T47D (cell line): ENCODE measurements around the gene MISP.
A peak's percentile ranks its signal among the peaks of the same experiment; 100 is the strongest.
"Not testable (repeated sequence)": the region's sequence is repeated elsewhere in the genome, so short reads cannot be mapped to it uniquely, and the experiment has no call there.

ENCODE experiments used
- DNase-seq, 2 experiments: peaks; one replicate each; pipeline versions ENCODE4 v3.0.0 to v3.0.0-alpha.2; 2011 to 2012; ENCODE audit warnings: low read depth in 1 of 2, low spot score in 1 of 2
- JUND ChIP-seq: IDR thresholded peaks from 2 replicates; pipeline ENCODE4 v1.6.1; 2012; ENCODE audit warnings: low read depth
- in situ Hi-C: cut with HindIII; loops from 2 replicates; pipeline ENCODE4 v1.10.0; 2016; ENCODE audit warnings: low sequenced_read_pairs, low pct_unique_long_range_greater_than_20kb

MISP gene

DNA sequence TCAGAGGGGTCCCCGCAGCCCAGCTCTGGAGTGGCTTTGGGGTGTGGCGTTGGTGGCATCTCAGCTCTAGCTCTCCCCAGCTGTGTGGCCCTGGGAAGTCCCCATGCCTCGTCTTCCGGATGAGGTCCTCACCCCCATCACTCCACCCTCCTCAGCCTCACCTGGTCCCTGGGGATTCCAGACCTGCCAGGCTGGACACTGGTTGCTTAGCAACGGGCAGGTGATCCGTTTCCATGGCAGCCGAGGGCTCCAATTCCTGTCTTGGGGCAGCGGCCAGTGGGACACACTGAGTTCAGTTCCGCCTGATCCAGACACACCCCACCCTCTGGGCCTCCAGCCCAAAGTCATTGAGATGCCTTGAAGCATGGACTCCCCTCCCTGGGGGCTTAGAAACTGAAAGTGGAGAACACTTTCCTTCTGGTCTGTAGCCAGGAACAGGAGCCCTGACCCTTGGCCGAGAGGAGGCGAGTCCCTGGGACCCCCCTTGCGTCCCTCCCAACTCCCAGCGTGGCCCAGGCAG, 7.7 kb upstream of the MISP start:
- DNase-seq = no peak
- no peak for TF ChIP-seq JUND
- in situ Hi-C loops = no loop called here

DNA sequence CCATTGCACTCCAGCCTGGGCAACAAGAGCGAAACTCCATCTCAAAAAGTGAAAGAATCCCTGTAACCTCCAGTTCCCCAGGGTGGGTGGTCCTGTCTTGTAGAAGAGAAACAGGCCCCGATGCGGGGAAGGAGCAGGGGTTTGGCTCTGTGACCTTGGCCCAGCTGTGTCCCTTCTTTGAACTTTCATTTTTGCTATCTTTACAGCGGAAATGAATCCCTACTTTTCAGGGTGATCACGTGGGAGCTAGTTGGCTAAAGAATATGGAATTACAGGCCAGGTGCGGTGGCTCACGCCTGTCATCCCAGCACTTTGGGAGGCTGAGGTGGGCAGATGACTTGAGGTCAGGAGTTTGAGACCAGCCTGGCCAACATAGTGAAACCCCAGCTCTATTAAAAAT, 5.8 kb upstream of the MISP start:
- DNase-seq, in situ Hi-C loops: not testable (repeated sequence)

DNA sequence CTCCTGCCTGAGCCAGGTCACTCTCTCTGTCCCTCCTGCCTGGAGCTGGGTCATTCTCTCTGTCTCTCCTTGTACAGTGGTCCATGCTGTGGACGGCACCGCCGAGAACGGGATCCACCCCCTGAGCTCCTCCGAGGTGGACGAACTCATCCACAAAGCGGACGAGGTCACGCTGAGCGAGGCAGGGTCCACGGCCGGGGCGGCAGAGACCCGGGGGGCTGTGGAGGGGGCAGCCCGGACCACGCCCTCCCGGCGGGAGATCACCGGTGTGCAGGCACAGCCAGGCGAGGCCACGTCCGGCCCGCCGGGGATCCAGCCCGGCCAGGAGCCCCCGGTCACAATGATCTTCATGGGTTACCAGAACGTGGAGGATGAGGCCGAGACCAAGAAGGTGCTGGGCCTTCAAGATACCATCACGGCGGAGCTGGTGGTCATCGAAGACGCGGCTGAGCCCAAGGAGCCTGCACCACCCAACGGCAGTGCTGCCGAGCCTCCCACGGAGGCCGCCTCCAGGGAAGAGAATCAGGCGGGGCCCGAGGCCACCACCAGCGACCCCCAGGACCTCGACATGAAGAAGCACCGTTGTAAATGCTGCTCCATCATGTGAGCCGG, 4.6 kb upstream of the MISP start:
- no peak for TF ChIP-seq JUND
- in situ Hi-C loops = no loop called here
- DNase-seq = no peak

DNA sequence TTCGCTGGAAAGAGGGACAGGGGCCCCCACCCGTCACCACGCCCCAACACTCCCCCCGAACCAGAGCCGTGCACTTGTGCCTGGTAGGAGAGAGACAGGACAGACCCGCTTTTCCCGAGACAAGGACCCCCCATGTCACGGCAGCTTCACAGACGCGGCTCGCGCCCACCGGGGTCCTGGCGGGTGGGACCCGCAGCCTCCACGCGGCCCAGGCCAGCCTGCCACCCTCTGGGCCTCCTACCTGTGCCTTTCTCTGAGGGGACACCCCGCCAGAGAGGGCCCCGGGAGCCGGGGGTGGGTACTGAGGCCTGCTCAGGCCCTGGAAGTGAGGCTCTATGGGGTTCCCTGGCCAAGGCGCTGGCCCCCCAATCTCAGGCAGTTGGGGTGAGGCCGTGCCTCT, 4.0 kb upstream of the MISP start:
- in situ Hi-C loops = no loop called here
- no peak for TF ChIP-seq JUND

DNA sequence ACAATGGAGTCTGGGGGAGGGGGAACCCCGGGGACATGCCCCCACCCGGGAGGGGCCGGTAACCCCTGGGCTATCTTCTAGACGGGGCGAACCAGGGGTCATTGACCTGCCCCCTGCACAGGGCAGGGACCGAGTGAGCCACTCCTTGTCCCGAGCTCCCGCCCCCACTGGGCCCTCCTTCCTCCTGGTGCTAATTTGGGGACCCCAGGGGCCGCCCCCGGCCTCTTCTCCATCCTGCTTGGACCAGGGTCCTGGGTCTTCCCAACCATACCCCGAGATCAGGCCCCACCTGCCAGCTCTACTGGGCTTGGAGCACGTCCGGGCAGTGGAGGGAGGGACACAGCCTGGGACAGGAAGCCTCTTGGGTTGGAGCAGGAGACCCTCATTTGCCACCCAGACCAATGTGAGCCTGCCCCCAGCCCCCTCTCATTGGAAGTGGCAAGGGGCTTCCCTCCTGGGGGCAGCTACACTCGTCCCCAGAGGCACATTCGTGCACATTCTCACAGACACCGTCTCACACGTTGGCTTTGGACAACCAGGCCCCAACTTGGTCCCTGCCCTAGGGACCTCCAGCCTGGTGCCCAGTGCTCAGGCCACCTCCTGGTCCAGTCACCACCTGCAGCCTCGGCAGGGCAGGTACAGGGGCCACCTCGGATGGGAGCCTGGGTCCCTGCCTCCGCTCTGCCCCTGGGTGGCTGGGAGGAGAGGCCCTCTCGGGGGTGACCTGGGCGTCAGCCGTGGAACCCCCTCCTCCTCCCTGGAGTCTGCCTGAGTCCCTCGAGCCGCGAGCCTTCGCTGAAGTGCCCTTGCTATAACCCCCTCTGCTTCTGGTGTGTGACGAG, 3.3 kb upstream of the MISP start:
- no peak for DNase-seq
- no peak for TF ChIP-seq JUND
- in situ Hi-C loops = no loop called here

More for the DNA sequence above, 4.0 kb upstream of the MISP start:
- DNase-seq = no peak

DNA sequence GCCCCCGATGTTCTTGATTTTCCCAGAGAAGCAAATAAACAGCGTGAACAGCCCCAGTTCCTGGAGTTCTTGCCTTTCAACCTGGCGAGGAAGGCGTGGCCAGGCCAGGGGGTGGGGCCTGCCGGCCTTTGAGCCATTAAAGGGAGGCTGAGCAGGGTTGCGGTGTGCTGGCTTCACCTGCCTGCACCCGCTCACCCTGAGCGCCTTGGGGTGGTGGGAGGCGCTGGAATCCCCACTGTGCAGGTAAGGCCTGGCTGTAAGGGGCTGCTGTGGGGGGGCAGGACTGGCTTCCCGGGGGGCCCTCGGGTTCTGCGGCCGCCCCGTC, 2.7 kb upstream of the MISP start:
- TF ChIP-seq JUND = no peak
- in situ Hi-C loops = no loop called here
- peak in 1 of 2 experiments; percentile 39 for DNase-seq

DNA sequence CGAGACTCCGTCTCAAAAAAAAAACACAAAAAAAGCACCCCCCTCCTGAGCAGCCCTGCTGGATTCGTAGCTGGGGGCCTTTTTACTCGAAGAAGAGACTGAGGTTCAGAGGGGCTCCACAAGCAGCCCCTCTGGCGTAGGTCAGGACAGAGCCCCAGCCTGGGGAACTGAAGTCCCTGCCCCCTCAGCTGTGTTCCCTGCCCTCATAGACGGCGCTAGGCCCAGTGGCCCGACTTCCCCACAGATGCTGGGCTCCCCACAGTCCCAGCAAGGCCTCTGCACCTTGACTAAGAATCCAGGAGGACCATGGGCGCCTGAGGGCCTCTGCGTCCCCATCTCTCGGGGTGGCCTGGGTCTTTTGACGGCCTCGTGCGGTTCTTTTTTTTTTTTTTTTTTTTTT, 1.1 kb upstream of the MISP start:
- in situ Hi-C loops = no loop called here
- no peak for DNase-seq
- TF ChIP-seq JUND = no peak

DNA sequence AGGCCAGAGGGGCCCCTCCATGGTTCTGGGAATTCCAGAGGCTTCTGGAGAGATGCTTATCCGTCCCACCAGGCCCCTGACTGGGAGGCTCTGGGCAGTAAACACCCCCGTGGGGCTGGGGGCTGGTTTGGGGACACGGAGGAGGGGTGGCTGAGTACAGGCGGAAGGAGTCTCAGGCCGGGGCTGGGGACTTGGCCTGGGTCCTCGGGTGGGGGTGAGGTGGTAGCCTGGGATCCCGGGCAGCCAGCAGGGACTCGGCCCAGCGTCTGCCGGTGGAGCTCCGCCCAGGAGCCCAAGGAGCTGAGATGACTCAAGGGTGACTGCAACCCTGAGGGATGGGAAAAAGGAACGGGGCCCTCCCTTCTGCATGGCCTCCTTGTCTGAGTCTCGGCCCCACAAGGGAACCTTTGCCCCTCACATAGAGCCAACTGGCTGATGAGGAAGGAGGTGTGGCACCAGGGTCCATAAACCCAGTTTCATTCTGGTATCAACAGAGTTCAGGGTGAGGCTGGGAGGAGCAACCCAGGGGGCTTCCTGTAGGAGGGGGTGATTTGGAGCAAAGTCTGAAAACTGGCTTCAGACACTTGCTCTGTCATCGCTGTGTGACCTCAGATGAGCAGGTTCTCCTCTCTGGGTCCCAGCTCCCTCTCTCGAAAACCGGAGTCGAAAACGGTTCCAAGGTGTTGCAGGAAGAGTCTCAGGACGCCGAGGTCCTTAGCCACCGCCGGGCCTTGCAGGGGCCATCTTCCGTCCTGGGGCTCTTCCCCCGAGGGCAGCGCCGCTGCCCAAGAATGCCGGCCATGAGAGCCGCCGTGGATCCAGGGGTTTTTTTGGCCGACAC, 809 bp downstream of the MISP start:
- in situ Hi-C loops = no loop called here
- peak; percentile 57 to 71 for DNase-seq

DNA sequence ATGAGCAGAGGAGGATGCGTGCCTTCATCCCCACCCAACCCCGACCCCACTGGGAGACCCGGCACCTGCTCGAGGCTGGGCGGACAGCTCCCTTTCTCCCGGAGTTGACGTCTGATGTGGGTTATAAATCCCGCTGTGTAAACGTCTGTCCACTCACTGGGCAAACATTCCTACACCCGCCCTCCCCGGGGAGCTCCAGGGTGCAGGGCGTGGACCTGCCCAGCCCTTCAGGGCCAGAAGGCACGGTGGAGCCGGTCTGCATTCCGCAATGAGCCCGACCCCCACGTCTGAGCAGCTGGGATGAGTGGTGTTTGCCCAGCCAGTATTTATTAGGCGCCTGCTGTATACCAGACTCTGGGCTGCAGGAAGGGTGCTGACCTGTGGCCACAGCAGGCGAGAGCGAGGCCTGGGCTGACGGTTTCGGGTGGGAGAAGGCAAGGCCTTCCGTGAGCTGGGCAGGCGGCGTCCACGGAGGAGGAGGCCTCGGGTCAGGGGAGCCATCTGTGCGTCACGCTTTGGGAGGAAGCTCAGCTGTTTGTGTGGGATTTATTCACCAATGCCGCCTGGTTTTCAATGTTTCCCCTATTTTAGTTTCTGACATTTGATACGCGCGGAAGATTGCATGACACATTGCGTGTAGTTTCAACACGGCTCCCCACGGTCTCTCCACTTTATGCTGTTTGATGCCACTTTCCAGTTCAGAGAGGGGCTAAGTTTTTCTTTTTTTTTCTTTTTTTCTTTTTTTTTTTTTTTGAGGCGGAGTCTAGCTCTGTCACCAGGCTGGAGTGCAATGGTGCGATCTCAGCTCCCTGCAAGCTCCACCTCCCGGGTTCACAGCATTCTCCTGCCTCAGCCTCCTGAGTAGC, 2.0 kb downstream of the MISP start:
- no peak for TF ChIP-seq JUND
- in situ Hi-C loops = no loop called here
- peak; percentile 86 to 87 for DNase-seq

More for the DNA sequence above, 809 bp downstream of the MISP start:
- no peak for TF ChIP-seq JUND

DNA sequence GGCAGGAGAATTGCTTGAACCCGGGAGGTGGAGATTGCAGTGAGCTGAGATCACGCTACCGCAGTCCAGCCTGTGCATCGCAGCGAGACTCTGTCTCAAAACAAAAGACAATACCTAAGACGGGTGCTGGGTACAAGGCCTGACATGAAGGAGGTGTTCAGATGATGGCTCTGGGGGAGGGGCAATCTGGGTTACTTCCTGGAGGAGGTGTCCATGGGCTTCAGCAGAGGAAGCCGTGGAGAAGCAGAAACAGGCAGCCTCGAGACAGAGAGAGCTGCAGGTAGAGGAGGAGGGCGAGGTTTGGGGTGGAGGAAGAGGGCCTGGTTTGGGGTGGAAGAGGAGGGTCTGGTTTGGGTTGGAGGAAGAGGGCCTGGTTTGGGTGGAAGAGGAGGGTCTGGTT, 3.6 kb downstream of the MISP start:
- in situ Hi-C loops = no loop called here
- DNase-seq = no peak
- TF ChIP-seq JUND = no peak

DNA sequence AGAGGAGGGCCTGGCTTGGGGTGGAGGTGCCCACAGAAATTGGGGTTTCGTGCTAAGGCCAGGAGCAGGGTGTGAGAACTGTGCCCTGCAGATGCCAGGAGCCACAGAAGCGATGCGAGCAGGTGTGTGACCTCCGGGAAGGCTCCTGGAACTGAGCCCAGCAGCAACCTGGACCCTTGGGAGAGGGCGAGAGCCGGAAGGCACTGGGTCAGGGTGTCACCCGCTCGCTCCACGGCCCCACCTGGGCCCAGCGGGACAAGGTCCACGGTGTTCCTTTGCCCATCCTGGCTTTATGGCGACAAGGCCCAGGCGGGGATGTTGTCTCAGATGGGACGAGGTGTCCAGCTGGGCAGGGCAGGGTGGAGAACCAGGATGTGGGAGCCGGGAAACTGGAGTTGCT, 4.2 kb downstream of the MISP start:
- in situ Hi-C loops = no loop called here
- TF ChIP-seq JUND = no peak
- DNase-seq = no peak

DNA sequence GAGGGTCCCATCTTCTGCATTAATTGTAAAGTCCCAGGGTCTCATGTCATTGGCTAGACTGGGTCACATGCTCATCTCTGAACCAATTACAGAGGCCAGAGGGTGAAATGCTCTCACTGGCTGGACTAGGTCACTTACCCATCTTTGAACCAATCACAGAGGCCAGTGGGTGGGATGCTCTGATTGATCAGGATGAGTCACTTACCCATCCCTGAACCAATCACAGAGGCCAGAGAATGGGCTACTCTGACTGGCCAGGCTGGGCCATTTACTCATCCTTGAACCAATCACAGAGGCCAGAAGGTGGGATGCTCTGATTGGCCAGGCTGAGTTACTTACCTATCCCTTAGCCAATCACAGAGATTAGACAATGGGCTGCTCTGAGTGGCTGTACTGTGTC, 5.3 kb downstream of the MISP start:
- in situ Hi-C loops = no loop called here
- DNase-seq = peak in 1 of 2 experiments; percentile 86
- no peak for TF ChIP-seq JUND
